Prostate gland (tissue), 2 donors: ENCODE results near the gene GNG4.

Experiments used
- CTCF ChIP-seq, 4 experiments: fragments of 200-600 bp in 2 of 4; fragments of 450-650 bp in 2 of 4; sonication (generic) in 2 of 4; IDR thresholded peaks; 1 replicate in 3 of 4; 2 replicates in 1 of 4; pipeline ENCODE4 v1.5.1; 2016 to 2019; ENCODE audit warnings: antibody characterized with exemption in 4 of 4, mild to moderate bottlenecking in 2 of 4, moderate library complexity in 2 of 4
- POLR2AphosphoS5 ChIP-seq: sonication (generic); formaldehyde crosslinking; IDR thresholded peaks from one replicate; pipeline ENCODE4 v1.6.1; 2017; ENCODE audit warnings: antibody characterized with exemption

GRCh38 chr1:235652364-235652763 lies 2.8 kb upstream of the GNG4 start:
- no peak for TF ChIP-seq CTCF (IDR thresholded peaks at IDR 0.05)
- TF ChIP-seq POLR2AphosphoS5, result no peak
